Suppressor macrophage treated with lipopolysaccharide for 4 hours (primary cell): ENCODE results near the gene DLK1.

Source experiments
- DNase-seq: peaks from one replicate; pipeline ENCODE4 v3.0.0-alpha.2; 2020

The DLK1 gene

GRCh38 chr14:100726550-100727085 is at the start of gene DLK1:
DLK1 (plus strand) TSS chr14:100726892; CDS start chr14:100727069, 177 bp downstream.
- no peak for DNase-seq

DNA sequence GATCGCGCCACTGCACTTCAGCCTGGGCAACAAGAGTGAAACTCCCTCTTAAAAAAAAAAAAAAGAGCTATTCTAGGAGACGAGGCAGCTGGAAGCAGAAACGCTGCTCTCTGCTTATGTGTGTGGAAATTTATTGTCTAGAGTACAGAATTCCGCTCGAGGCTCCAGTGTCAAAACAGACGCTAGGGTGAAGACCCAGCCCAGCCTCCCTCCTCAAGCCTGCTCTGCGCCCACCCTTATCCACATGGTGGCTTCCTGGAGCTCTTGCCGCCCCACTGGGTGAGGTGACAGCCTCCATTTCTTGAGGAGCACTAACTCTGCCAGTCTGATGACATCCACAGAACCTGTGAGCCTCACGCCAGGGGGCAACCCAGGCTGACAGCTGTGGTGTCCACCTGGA is 49.5 kb upstream of the DLK1 start:
- DNase-seq = no peak

GRCh38 chr14:100677554-100678468 is 48.9 kb upstream of the DLK1 start:
- peak; percentile 29 for DNase-seq

GRCh38 chr14:100678469-100678828 is 48.2 kb upstream of the DLK1 start:
- DNase-seq = no peak

DNA sequence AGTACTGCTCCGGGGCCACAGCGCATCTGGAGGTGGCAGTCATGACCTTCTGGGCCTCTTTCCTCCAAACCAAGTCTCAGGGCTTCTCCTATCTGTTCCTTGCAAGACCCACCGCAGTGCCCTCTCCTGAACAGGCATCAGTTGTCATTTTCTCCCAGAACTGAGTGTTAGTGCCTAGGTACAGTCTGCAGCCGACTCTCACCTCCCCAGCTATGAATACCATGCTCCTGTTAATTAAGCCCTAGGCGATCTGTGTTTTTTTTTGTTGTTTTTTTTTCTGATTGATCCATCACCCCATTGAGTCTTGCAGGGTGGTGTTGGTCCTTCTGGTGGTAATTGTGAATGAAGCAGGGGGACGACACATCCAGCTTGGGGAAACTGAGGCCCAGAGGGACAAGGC is 47.5 kb upstream of the DLK1 start:
- no peak for DNase-seq

DNA sequence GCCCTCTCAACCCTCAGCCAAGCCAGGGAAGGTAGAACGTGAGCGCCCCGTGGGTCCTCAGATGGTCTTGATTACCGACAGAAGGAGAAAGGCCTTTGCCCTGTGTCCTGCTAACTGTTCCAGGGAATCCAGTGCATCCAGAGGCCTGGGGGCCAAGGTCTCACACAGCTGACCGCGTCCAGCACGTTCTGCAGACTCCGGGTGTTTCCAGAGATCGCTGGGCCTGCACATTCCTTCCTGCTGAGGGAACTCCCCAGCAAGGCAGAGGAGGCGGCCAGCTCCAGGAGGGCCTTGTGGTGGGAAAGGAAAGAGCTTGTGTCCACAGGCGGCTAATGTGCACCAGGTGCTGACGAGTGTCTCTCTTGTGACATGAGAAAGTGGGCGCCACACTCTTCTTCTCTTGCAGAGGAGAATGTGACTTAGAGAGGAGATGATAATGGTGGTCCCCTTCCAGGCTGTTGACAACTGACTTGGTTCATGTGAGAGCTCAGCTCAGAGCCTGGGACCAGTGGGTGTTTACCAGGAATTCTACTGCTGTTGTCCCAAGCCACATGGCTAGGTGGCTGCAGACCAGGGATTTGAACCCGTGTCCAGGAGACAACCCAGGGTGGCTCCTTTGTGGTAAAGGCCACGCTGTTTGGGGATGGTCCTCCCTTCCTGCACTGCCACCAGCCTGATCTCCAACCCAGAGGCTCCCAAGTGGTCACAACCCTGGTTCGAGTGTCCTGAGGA is 46.8 kb upstream of the DLK1 start:
- no peak for DNase-seq

DNA sequence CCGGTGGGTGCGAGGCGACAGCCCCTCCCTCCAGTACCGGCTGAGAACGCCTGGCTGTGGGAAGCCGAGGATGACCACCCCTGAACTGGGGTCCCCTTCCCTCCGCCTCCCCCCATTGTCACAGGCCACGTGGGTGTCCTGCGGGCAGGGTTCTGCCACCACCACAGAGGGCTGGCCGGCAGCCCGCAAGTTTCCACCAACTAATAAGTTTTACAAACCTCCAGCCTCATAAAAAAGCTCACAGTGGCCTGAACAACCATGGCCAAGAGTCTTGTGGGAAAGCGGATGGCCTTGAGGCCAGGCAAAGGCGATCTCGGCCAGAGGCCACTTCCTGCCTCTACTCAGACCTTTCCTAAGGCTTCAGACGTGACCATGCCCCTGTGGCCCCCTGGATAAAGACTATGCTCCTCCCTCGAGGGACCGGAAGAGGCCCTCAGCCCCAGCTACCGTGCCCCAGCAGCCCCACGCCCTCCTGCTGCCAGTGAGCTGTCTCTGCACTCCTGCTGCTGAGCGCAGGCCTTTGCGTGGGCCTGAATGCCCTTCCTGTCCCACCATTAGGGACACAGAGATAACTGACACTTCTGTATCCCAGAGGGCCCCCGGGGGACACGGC is 46.1 kb upstream of the DLK1 start:
- peak; percentile 7 for DNase-seq

DNA sequence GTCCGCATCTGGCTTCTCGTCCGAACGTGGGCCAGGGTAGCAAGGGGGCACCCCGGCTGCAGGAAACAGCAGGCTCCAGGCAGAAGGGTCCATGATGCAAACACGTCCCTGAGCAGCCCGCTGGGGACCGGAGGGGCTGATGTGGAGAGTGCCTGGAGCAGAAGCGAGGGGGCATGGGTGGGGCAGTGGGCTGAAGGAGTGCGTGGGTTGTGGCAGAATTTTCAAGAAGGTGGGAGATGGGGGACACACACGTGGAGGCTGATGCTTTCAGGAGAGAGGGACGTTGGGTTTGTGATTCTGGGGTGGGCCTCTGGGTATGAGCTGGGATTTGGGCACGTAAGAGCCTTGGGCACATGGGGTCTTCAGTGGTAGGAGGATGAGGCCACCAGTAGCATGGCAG is 45.6 kb upstream of the DLK1 start:
- no peak for DNase-seq

DNA sequence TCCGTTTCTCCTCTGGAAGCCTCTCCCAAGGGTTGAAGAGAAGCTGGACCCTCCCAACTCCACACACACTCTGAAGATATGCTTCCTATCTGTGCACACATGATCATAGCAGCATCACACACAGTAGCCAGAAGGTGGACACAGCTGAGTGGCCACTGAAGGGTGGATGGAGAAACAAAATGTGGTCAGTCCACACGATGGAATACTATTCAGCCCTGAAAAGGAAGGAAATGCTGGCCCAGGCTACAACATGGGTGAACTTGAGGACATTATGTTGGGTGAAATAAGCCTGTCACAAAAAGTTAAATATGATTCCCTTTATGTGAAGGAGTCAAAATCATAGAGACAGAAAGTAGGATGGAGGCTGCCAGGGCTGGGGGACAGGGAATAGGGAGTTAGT is 43.9 kb upstream of the DLK1 start:
- no peak for DNase-seq

DNA sequence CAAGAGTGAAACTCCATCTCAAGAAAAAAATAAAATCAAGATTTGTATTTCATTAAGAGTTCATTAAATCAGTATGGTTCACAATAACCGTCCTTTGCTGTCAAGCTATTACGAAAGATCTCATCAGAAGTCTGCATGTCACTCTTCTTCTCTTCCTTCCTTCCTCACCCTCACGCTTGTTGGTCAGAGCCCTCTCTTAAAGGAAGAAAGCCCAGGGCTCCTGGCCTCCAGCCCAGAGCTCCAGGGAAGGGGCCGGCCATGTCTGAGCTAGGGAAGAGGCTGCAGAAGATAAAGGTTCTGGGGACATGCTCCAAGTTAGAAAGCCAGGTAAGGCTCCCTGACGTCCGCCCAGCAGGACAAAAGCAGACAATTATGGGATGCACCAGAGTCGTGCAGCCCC is 43.1 kb upstream of the DLK1 start:
- peak; percentile 29 for DNase-seq

GRCh38 chr14:100684154-100684553 is 42.5 kb upstream of the DLK1 start:
- peak; percentile 10 for DNase-seq

DNA sequence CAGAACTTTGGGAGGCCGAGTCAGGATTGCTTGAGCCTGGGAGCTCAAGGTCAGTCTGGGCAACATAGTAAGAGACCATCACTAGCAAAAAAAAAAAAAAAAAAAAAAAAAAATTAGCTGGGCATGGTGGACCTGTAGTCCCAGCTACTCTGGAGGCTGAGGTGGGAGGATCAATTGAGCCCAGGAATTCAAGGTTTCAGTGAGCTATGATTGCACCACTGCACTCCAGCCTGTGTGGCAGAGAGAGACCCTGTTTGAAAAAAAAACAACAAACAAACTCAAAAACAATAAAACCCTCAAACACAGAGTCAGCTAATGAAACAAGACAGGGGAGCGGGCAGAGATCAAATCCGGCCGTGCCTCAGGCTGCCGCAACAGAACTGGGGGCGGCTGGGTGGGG is 41.7 kb upstream of the DLK1 start:
- no peak for DNase-seq

GRCh38 chr14:100686858-100687257 is 39.8 kb upstream of the DLK1 start:
- DNase-seq = no peak

DNA sequence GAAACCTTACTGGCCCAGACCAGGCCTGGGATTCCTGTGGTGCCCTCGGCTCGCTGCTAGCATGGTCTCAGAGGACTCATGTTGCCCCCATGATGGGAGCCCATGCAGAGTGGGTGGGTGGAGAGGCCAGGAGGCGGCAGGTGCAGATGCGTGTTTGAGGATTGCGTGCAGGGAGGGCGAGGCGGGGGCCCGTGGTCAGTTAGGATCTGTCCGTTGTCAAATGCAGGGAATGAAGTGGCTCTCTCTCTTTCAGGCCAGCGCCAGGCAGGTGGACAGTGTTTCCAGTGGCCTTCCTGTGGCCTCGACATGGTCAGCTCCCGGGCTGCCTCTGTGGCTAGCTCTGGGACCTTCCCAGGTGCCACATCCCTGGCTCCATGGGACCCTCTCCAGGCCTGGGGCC is 39.3 kb upstream of the DLK1 start:
- DNase-seq = no peak

- no peak for DNase-seq
These were observed 38.6 kb upstream of the DLK1 start for GRCh38 chr14:100688051-100688450.

GRCh38 chr14:100688598-100689461 is 37.9 kb upstream of the DLK1 start:
- peak; percentile 16 for DNase-seq

DNA sequence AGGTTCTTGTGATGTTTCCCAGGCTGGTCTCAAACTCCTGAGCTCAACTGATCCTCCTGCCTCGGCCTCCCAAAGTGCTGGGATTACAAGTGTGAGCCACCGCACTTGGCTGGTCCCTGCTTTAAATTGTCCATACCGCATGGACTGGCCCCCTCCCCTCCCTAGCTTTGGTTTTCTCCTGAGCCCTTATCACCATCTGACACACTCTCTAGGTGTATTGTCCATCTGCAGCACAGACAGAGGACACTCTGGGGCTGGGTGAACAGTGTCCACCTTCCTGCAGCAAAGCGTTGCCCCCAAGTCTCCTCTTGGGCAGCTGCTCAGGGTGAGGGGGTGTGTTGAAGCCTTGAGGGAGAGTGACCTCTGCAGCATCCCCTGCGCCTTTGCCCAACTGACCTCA is 36.0 kb upstream of the DLK1 start:
- no peak for DNase-seq

- no peak for DNase-seq
These were observed 35.2 kb upstream of the DLK1 start for GRCh38 chr14:100691395-100692056.

DNA sequence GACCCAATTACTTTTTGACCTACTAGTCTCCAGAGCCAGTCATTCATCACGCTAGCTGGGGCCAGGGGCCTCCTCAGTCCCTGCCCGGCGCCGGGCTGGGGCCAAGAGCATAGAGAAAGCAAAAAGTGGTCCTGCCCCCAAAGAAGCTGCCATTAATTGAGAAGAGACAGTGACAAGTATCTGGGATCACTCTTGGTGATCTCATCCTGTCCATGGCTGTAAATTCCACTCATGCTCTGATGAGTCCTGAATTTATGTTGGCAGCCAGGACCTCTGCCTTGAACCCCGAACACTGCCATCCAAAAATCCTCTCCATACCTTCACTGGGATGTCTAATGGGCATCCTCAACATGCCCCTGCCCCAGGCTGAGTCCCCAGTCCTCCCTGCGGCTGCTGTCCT is 34.4 kb upstream of the DLK1 start:
- no peak for DNase-seq

DNA sequence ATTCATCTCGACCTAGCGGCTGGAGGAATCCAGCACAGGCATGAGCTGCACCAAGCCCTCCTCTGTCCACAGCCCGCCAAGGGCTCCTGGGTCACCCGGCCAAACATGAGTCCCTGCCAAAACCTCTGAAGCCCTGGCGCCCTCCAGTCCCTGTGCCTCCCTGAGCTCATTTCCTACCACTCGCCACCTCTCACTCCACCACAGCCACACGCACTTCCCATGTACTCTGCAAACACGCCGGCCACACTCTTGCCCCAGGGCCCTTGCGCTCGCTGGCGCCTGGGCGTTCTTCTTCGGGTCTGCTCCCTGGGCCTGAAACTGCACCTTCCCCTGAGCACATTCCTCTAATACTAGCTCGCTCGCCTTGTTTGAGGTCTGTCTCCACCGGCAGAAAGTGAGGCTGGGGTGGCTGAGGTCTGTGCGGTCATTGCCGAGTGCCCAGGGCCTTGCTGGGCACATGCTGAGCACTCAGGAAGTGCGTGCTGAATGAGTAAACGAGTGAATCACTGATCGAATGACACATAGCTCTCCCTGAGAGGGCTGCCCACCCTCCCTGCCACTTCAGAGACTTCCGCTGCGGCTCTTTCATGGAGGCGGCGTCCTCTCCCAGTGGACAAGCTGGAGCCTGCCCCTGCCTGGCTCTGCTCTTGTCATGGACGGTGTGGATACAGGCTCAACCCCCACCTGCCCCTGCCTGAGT is 33.7 kb upstream of the DLK1 start:
- DNase-seq = peak; percentile 38

- DNase-seq = no peak
These were observed 32.7 kb upstream of the DLK1 start for GRCh38 chr14:100693877-100694578.
